A549 (cell line): ENCODE data around the gene SEMA5A.

Experiments
- BHLHE40 ChIP-seq: IDR thresholded peaks from 2 replicates; pipeline ENCODE4 v1.6.1; 2012; ENCODE audit warnings: low read depth, low read length, inconsistent platforms
- CBX8 ChIP-seq: fragments of 200-600 bp; sonication (generic); IDR thresholded peaks from 2 replicates; pipeline ENCODE4 v1.6.1; 2016
- JUN ChIP-seq, 2 experiments: fragments of >200 bp; sonication (Bioruptor Twin); formaldehyde crosslinking; IDR thresholded peaks; 2 replicates in 1 of 2; 3 replicates in 1 of 2; pipeline ENCODE4 v1.6.1; 2016 to 2017
- MAX ChIP-seq: IDR thresholded peaks from 2 replicates; pipeline ENCODE4 v1.6.1; 2012
- NR3C1 ChIP-seq: fragments of >200 bp; sonication (Bioruptor Twin); formaldehyde crosslinking; IDR thresholded peaks from 3 replicates; pipeline ENCODE4 v1.6.1; 2017
- POLR2A ChIP-seq: IDR thresholded peaks from 2 replicates; pipeline ENCODE4 v1.6.1; 2012; ENCODE audit warnings: mild to moderate bottlenecking, low read length
- POLR2AphosphoS2 ChIP-seq: conservative IDR thresholded peaks from 2 replicates; pipeline ENCODE4 v1.6.1; 2012; ENCODE audit warnings: low read length, improper control_type of control experiment, inconsistent platforms
- SMC3 ChIP-seq: fragments of >200 bp; sonication (Bioruptor Twin); formaldehyde crosslinking; IDR thresholded peaks from 3 replicates; pipeline ENCODE4 v1.6.1; 2018; ENCODE audit warnings: inconsistent platforms
- TF ChIP-seq, protein P1 (sequence below): fragments of >200 bp; sonication (Bioruptor Twin); formaldehyde crosslinking; IDR thresholded peaks from 3 replicates; pipeline ENCODE4 v1.5.1; 2016
- TF ChIP-seq, protein P2 (sequence below): fragments of 450-650 bp; IDR thresholded peaks from 2 replicates; pipeline ENCODE4 v1.6.1; 2014; ENCODE audit warnings: antibody characterized with exemption
- TF ChIP-seq, protein P3 (sequence below): fragments of 200-600 bp; sonication (generic); IDR thresholded peaks from 2 replicates; pipeline ENCODE4 v1.6.1; 2016; ENCODE audit warnings: antibody characterized with exemption, mild to moderate bottlenecking, moderate library complexity

- TF ChIP-seq, protein P1, sequence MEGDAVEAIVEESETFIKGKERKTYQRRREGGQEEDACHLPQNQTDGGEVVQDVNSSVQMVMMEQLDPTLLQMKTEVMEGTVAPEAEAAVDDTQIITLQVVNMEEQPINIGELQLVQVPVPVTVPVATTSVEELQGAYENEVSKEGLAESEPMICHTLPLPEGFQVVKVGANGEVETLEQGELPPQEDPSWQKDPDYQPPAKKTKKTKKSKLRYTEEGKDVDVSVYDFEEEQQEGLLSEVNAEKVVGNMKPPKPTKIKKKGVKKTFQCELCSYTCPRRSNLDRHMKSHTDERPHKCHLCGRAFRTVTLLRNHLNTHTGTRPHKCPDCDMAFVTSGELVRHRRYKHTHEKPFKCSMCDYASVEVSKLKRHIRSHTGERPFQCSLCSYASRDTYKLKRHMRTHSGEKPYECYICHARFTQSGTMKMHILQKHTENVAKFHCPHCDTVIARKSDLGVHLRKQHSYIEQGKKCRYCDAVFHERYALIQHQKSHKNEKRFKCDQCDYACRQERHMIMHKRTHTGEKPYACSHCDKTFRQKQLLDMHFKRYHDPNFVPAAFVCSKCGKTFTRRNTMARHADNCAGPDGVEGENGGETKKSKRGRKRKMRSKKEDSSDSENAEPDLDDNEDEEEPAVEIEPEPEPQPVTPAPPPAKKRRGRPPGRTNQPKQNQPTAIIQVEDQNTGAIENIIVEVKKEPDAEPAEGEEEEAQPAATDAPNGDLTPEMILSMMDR: no peak
- TF ChIP-seq SMC3 (no peak), NR3C1 (no peak), POLR2A (no peak), POLR2AphosphoS2 (no peak), MAX (no peak), CBX8 (no peak), BHLHE40 (no peak), JUN (IDR thresholded peaks at IDR 0.05) (no peak)
- TF ChIP-seq, protein P2, sequence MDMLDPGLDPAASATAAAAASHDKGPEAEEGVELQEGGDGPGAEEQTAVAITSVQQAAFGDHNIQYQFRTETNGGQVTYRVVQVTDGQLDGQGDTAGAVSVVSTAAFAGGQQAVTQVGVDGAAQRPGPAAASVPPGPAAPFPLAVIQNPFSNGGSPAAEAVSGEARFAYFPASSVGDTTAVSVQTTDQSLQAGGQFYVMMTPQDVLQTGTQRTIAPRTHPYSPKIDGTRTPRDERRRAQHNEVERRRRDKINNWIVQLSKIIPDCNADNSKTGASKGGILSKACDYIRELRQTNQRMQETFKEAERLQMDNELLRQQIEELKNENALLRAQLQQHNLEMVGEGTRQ: no peak
- TF ChIP-seq, protein P3, sequence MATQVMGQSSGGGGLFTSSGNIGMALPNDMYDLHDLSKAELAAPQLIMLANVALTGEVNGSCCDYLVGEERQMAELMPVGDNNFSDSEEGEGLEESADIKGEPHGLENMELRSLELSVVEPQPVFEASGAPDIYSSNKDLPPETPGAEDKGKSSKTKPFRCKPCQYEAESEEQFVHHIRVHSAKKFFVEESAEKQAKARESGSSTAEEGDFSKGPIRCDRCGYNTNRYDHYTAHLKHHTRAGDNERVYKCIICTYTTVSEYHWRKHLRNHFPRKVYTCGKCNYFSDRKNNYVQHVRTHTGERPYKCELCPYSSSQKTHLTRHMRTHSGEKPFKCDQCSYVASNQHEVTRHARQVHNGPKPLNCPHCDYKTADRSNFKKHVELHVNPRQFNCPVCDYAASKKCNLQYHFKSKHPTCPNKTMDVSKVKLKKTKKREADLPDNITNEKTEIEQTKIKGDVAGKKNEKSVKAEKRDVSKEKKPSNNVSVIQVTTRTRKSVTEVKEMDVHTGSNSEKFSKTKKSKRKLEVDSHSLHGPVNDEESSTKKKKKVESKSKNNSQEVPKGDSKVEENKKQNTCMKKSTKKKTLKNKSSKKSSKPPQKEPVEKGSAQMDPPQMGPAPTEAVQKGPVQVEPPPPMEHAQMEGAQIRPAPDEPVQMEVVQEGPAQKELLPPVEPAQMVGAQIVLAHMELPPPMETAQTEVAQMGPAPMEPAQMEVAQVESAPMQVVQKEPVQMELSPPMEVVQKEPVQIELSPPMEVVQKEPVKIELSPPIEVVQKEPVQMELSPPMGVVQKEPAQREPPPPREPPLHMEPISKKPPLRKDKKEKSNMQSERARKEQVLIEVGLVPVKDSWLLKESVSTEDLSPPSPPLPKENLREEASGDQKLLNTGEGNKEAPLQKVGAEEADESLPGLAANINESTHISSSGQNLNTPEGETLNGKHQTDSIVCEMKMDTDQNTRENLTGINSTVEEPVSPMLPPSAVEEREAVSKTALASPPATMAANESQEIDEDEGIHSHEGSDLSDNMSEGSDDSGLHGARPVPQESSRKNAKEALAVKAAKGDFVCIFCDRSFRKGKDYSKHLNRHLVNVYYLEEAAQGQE: no peak
Measured at GRCh38 chr5:9251379-9251980, 294.4 kb downstream of the SEMA5A start.
